H9 (cell line): ENCODE measurements around the gene MRPL37. TPM values are rescaled to one million over a fixed set of nuclear protein-coding genes. Genes with fewer than 3 reads are reported as not detected.

ENCODE experiments used
- DNase-seq: peaks from one replicate; pipeline ENCODE4 v3.0.0-alpha.2; 2017
- H2AFZ ChIP-seq: one replicate; pipeline ENCODE4 v1.6.1; 2013; ENCODE audit warnings: mild to moderate bottlenecking, low read length, control low read depth, moderate library complexity
- H2AK5ac ChIP-seq: 2 replicates; pipeline ENCODE4 v1.6.1; 2013; ENCODE audit warnings: low read length, control low read depth, mixed read lengths; ENCODE audit not compliant: insufficient read length
- H2BK120ac ChIP-seq: one replicate; pipeline ENCODE4 v1.6.1; 2013; ENCODE audit warnings: low read depth, mild to moderate bottlenecking, low read length, control low read depth, inconsistent platforms; ENCODE audit not compliant: poor library complexity, severe bottlenecking
- H2BK12ac ChIP-seq: 2 replicates; pipeline ENCODE4 v1.6.1; 2013; ENCODE audit warnings: low read length, control low read depth, mixed read lengths, low read depth; ENCODE audit not compliant: insufficient read length
- H2BK15ac ChIP-seq: 2 replicates; pipeline ENCODE4 v1.6.1; 2013; ENCODE audit warnings: low read depth, low read length, control low read depth
- H2BK20ac ChIP-seq: one replicate; pipeline ENCODE4 v1.6.1; 2013; ENCODE audit warnings: low read depth, mild to moderate bottlenecking, low read length, control low read depth, inconsistent platforms; ENCODE audit not compliant: poor library complexity, severe bottlenecking
- H2BK5ac ChIP-seq: 2 replicates; pipeline ENCODE4 v1.6.1; 2013; ENCODE audit warnings: low read length, control low read depth, mixed read lengths; ENCODE audit not compliant: insufficient read length
- H3K14ac ChIP-seq: 2 replicates; pipeline ENCODE4 v1.6.1; 2013; ENCODE audit warnings: low read length, control low read depth; ENCODE audit not compliant: insufficient read depth
- H3K18ac ChIP-seq: 2 replicates; pipeline ENCODE4 v1.6.1; 2013; ENCODE audit warnings: low read depth, mild to moderate bottlenecking, mixed read lengths, low read length, control low read depth; ENCODE audit not compliant: insufficient read length
- H3K23ac ChIP-seq: 2 replicates; pipeline ENCODE4 v1.6.1; 2013; ENCODE audit warnings: low read length, control low read depth, mixed read lengths, low read depth; ENCODE audit not compliant: insufficient read length
- H3K23me2 ChIP-seq: 2 replicates; pipeline ENCODE4 v1.6.1; 2013; ENCODE audit warnings: low read depth, mild to moderate bottlenecking, mixed read lengths, low read length, control low read depth; ENCODE audit not compliant: insufficient read length, poor library complexity, severe bottlenecking
- H3K27ac ChIP-seq: 2 replicates; pipeline ENCODE4 v1.5.1; 2013; ENCODE audit warnings: low read length, control low read depth, mixed read lengths, low read depth; ENCODE audit not compliant: insufficient read length
- H3K27me3 ChIP-seq: 2 replicates; pipeline ENCODE4 v1.6.1; 2013; ENCODE audit warnings: low read length, control low read depth, inconsistent platforms; ENCODE audit not compliant: insufficient read depth
- H3K4ac ChIP-seq: 2 replicates; pipeline ENCODE4 v1.6.1; 2013; ENCODE audit warnings: low read depth, mild to moderate bottlenecking, control low read depth, inconsistent platforms, low read length, moderate library complexity
- H3K4me1 ChIP-seq: 2 replicates; pipeline ENCODE4 v1.6.1; 2013; ENCODE audit warnings: low read length, control low read depth, inconsistent platforms; ENCODE audit not compliant: insufficient read depth
- H3K4me2 ChIP-seq: 2 replicates; pipeline ENCODE4 v1.6.1; 2013; ENCODE audit warnings: low read length, control low read depth, mixed read lengths; ENCODE audit not compliant: insufficient read length, insufficient read depth
- H3K56ac ChIP-seq: 2 replicates; pipeline ENCODE4 v1.6.1; 2013; ENCODE audit warnings: low read depth, mild to moderate bottlenecking, mixed read lengths, low read length, control low read depth; ENCODE audit not compliant: insufficient read length
- H3K79me1 ChIP-seq: 2 replicates; pipeline ENCODE4 v1.6.1; 2013; ENCODE audit warnings: low read depth, mild to moderate bottlenecking, moderate library complexity, low read length, control low read depth, inconsistent platforms; ENCODE audit not compliant: insufficient read depth, poor library complexity, severe bottlenecking
- H3K79me2 ChIP-seq: 2 replicates; pipeline ENCODE4 v1.6.1; 2013; ENCODE audit warnings: low read length, control low read depth, inconsistent platforms; ENCODE audit not compliant: insufficient read depth
- H3K9ac ChIP-seq: 2 replicates; pipeline ENCODE4 v1.6.1; 2013; ENCODE audit warnings: low read length, control low read depth, mixed read lengths; ENCODE audit not compliant: insufficient read length; ENCODE audit errors: extremely low read depth
- H3K9me3 ChIP-seq: one replicate; pipeline ENCODE4 v1.6.1; 2013; ENCODE audit warnings: low read depth, low read length, inconsistent platforms; ENCODE audit not compliant: control insufficient read depth
- H3T11ph ChIP-seq: one replicate; pipeline ENCODE4 v1.6.1; 2013; ENCODE audit warnings: mild to moderate bottlenecking, low read length, control low read depth, inconsistent platforms
- H4K20me1 ChIP-seq: one replicate; pipeline ENCODE4 v1.6.1; 2013; ENCODE audit not compliant: control insufficient read depth, insufficient read length, insufficient read depth
- H4K5ac ChIP-seq: 2 replicates; pipeline ENCODE4 v1.6.1; 2013; ENCODE audit warnings: low read depth, mild to moderate bottlenecking, mixed read lengths, low read length, control low read depth; ENCODE audit not compliant: insufficient read length
- H4K8ac ChIP-seq: replicated peaks from 2 replicates; pipeline ENCODE4 v1.6.1; 2013; ENCODE audit warnings: low read length, control low read depth, mixed read lengths, low read depth; ENCODE audit not compliant: insufficient read length
- H4K91ac ChIP-seq: 2 replicates; pipeline ENCODE4 v1.6.1; 2013; ENCODE audit warnings: low read depth, mild to moderate bottlenecking, moderate library complexity, mixed read lengths, low read length, control low read depth; ENCODE audit not compliant: insufficient read length
- H3K27ac Mint-ChIP-seq, 3 experiments: 2 replicates in 2 of 3; 3 replicates in 1 of 3; pipeline ENCODE4 v1.8.0; 2020 to 2021; ENCODE audit warnings: mixed read lengths in 3 of 3, mild to moderate bottlenecking in 1 of 3, moderate library complexity in 1 of 3
- H3K27me3 Mint-ChIP-seq: 2 replicates; pipeline ENCODE4 v1.8.0; 2021; ENCODE audit warnings: low read depth, mild to moderate bottlenecking, moderate library complexity, mixed read lengths
- H3K36me3 Mint-ChIP-seq, 3 experiments: 2 replicates in 2 of 3; 3 replicates in 1 of 3; pipeline ENCODE4 v1.8.0; 2020 to 2021; ENCODE audit warnings: low read depth in 3 of 3, mixed read lengths in 3 of 3; ENCODE audit not compliant: insufficient read depth in 1 of 3
- H3K4me1 Mint-ChIP-seq, 2 experiments: 2 replicates each; pipeline ENCODE4 v1.8.0; 2020; ENCODE audit warnings: mixed read lengths in 2 of 2
- H3K4me3 Mint-ChIP-seq, 2 experiments: 2 replicates in 1 of 2; 3 replicates in 1 of 2; pipeline ENCODE4 v1.8.0; 2020 to 2021; ENCODE audit warnings: mild to moderate bottlenecking in 2 of 2, mixed read lengths in 2 of 2, moderate library complexity in 1 of 2
- H3K9me3 Mint-ChIP-seq, 2 experiments: 2 replicates in 1 of 2; 3 replicates in 1 of 2; pipeline ENCODE4 v1.8.0; 2020; ENCODE audit warnings: mild to moderate bottlenecking in 2 of 2, mixed read lengths in 2 of 2, moderate library complexity in 1 of 2
- CTCF ChIP-seq: fragments of 200-600 bp; sonication (generic); conservative IDR thresholded peaks from 3 replicates; pipeline ENCODE4 v1.8.0; 2021; ENCODE audit warnings: antibody characterized with exemption, mild to moderate bottlenecking
- WGBS: extraction: QIAGEN DNeasy Blood & Tissue Kit; methylation state at CpG from one replicate; pipeline ENCODE4 v1.1.7; 2013; ENCODE audit warnings: missing lambda C conversion rate, low lambda C conversion rate, mixed read lengths; ENCODE audit not compliant: insufficient read length; ENCODE audit errors: extremely low coverage; 5-methylcytosine and 5-hydroxymethylcytosine counted together
- total RNA-seq: library from RNA; stranded (reverse); gene quantifications from 2 replicates; pipeline ENCODE4 v1.2.1, GENCODE V29; 2021

MRPL37 gene
- total RNA-seq, 1 experiment from 2014 or later = 123 TPM

GRCh38 chr1:54234284-54234683 is 34.3 kb downstream of the MRPL37 start:
- Mint-ChIP-seq H3K4me3 (no peak overlapping the region), H3K27ac (no peak overlapping the region), H3K27me3 (no peaks in the 10 kb centered on the region; the same call in 1 of the 2 replicates), H3K9me3 (peaks cover 5 to 6% of the 10 kb centered on the region in 2 experiments; a peak in 4 of 5 replicates), H3K36me3 (peaks cover 35 to 63% (median 58%) of the 10 kb centered on the region in 3 experiments), H3K4me1 (peaks cover under 1 to 2% of the 10 kb centered on the region in 2 experiments; a peak in 3 of 4 replicates)
- no peak overlapping the region for H3K4me2 ChIP-seq
- no peak overlapping the region for H4K8ac ChIP-seq
- no peak overlapping the region for H3K27ac ChIP-seq
- H4K20me1 ChIP-seq = no peaks in the 10 kb centered on the region
- no peak overlapping the region for H3K18ac ChIP-seq
- no peak overlapping the region for H3K4ac ChIP-seq
- H3K4me1 ChIP-seq = no peaks in the 10 kb centered on the region
- no peak overlapping the region for H2BK5ac ChIP-seq
- no peak overlapping the region for H2BK12ac ChIP-seq
- H3K79me2 ChIP-seq = no peaks in the 10 kb centered on the region
- no peak overlapping the region for H3K9ac ChIP-seq
- no peak overlapping the region for H2BK20ac ChIP-seq
- no CpG with 5 or more reads among the region's 2 CpGs for WGBS
- H2AK5ac ChIP-seq = no peak overlapping the region
- no peaks in the 10 kb centered on the region for H3K27me3 ChIP-seq
- TF ChIP-seq CTCF = no peak
- H3K14ac ChIP-seq = no peak overlapping the region
- H4K91ac ChIP-seq = no peak overlapping the region
- no peak for DNase-seq
- no peaks in the 10 kb centered on the region for H3K23me2 ChIP-seq
- no peak overlapping the region for H3K56ac ChIP-seq
- no peak overlapping the region for H2BK120ac ChIP-seq
- no peaks in the 10 kb centered on the region for H3K79me1 ChIP-seq
- no peak overlapping the region for H2BK15ac ChIP-seq
- no peak overlapping the region for H2AFZ ChIP-seq
- no peak overlapping the region for H4K5ac ChIP-seq
- no peak overlapping the region for H3K23ac ChIP-seq
- H3T11ph ChIP-seq = no peak overlapping the region
- no peaks in the 10 kb centered on the region for H3K9me3 ChIP-seq
